Putamen (tissue), 1 donor: ENCODE measurements around the gene MYH2.

ENCODE experiments used
- DNase-seq: peaks from one replicate; pipeline ENCODE4 v3.0.0-alpha.2; 2016; ENCODE audit warnings: low spot score

The MYH2 gene

DNA sequence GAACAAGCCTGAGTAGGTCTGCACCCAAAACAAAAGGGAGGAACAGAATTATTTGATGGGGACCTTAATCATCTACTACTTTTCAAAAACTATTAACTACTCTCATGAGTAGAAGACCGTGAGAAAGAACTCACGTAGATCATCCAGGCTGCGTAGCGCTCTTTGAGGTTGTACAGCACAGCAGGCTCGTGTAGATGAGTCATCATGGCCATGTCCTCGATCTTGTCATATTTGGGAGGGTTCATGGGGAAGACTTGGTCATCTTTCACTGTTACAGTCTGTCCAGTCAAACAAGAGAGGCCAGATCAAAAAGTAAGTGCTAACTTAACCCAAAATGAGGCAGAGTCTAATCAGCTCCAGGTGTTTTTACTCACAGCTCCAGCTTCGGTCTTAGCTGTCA lies 33.4 kb downstream of the MYH2 start:
- DNase-seq, result no peak

GRCh38 chr17:10513299-10514067 lies 36.0 kb downstream of the MYH2 start:
- no peak for DNase-seq

DNA sequence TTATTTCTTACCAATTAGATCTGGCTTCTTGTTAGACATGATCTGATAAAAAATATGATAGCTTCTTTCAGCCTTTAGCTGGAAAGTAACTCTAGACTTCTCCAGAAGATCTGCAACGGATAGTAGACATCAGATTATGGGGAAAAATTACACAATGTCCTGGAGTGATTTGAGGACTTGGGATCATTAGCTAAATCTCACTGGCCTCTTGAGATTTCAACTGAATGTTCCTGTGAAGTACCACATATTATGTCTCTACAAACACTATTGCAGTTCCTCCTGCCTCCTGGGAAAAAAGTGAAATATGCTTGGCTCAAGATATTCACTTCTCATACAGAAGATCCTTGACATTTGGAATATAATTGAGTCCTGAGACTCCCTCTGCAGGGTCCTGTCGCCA lies 36.6 kb downstream of the MYH2 start:
- no peak for DNase-seq

DNA sequence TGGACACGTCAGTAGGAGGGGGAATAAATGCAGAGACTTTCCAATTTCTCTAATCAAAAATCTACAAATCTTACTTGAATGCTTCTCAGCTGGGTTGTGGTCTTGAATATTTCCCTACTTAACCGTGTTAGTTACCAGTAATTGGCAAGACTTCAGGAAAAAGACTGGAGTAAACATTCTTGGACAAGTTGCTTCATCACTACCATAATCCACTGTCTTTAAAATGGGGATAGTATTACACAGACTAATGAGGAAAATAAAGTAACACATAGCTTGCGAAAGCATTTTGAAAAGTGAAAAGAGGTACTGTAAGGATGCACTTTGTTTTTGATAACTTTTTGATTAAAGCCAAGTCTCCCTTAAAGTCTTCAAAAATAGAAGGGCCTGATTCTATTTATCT lies 49.5 kb downstream of the MYH2 start:
- no peak for DNase-seq

GRCh38 chr17:10492004-10492403 lies 57.5 kb downstream of the MYH2 start:
- DNase-seq, result no peak

DNA sequence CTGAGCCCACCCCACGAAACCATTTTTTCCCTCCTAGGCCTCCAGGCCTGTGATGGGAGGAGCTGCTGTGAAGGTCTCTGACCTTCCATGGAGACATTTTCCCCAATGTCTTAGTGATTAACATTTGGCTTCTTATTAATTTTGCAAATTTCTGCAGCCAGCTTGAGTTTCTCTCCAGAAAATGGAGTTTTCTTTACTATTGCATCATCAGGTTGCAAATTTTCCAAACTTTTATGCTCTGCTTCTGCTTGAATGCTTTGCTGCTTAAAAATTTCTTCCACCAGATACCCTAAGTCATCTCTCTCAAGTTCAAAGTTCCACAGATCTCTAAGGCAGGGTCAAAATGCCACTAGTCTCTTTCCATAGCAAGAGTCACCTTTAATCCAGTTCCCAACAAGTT lies 67.2 kb downstream of the MYH2 start:
- no peak for DNase-seq

DNA sequence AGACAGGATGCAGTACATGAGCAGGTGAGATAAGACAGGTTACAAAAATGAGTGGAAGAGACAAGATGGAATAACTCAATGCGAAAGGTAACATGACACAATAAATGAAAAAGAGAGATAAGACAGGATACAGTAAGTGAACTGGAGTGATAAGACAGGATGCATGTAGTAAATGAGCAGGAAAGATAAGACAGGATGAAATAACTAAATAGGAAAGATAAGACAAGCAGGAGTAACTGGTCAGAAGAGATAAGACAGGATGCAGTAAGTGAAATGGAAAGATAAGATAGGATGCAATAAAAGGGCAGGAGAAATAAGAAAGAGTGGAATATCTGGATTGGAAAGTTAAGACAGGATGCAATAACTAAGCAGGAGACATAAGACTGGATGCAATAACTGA lies 71.8 kb downstream of the MYH2 start:
- DNase-seq, result no peak

DNA sequence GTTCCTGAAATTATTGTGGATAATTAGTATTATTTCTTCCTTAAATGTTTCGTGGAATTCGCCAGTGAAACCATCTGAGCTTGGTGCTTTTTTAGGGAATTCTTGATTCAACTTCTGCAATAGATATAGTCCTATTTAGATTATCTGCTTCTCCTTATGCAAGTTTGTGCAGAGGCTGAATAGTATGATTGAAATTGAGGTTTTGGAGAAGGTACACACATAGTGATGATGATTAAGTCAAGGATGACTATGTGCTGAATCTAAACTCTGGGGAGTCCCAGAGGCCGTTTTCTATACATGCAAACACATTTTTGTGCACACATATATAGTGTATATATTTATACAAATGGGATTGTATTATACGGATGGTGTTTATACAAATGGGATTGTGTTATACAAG lies 74.9 kb downstream of the MYH2 start:
- DNase-seq, result no peak

- DNase-seq, result no peak
Observed at GRCh38 chr17:10471858-10472257, 77.6 kb downstream of the MYH2 start.
